ENCODE data around the gene TRABD2A.

DNA sequence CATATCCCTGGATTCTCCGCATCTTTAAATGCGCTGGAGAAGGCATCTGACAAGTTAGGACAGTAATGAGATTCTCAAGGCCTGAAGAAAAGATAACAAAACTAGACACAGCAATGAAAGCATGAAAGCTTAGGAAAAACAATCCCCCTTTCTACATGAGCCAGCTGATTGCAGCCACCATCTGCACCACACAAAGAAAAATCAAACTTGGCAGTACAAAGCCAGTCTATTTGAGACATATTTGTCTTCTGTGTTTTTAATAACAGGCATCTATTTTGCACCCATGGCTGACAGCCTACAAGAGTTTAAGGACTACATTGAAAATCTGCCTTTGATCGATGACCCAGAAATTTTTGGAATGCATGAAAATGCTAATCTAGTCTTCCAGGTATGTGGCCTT lies 83.6 kb downstream of the TRABD2A start:
- TF ChIP-seq, protein P1, sequence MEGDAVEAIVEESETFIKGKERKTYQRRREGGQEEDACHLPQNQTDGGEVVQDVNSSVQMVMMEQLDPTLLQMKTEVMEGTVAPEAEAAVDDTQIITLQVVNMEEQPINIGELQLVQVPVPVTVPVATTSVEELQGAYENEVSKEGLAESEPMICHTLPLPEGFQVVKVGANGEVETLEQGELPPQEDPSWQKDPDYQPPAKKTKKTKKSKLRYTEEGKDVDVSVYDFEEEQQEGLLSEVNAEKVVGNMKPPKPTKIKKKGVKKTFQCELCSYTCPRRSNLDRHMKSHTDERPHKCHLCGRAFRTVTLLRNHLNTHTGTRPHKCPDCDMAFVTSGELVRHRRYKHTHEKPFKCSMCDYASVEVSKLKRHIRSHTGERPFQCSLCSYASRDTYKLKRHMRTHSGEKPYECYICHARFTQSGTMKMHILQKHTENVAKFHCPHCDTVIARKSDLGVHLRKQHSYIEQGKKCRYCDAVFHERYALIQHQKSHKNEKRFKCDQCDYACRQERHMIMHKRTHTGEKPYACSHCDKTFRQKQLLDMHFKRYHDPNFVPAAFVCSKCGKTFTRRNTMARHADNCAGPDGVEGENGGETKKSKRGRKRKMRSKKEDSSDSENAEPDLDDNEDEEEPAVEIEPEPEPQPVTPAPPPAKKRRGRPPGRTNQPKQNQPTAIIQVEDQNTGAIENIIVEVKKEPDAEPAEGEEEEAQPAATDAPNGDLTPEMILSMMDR (IDR thresholded peaks at IDR 0.05; ENCODE audit: borderline replicate concordance, extremely low read depth, low read length, poor library complexity, severe bottlenecking): no peak
- TF ChIP-seq EZH2 (IDR thresholded peaks at IDR 0.05; ENCODE audit: borderline replicate concordance, low read depth, low read length, severe bottlenecking): no peak

Measured in DND-41 (cell line).